Vagina (tissue), 2 donors: ENCODE measurements around the gene MRAS.

Source experiments
- CTCF ChIP-seq, 3 experiments: fragments of 450-650 bp in 2 of 3; fragments of 200-600 bp in 1 of 3; sonication (generic) in 1 of 3; IDR thresholded peaks; one replicate each; pipeline ENCODE4 v1.5.1; 2017 to 2019; ENCODE audit warnings: antibody characterized with exemption in 3 of 3, mild to moderate bottlenecking in 2 of 3, moderate library complexity in 2 of 3
- POLR2A ChIP-seq, 2 donors: fragments of 450-650 bp; IDR thresholded peaks; one replicate each; pipeline ENCODE4 v1.6.1; 2017; ENCODE audit warnings: antibody characterized with exemption in 2 of 2, mild to moderate bottlenecking in 2 of 2, moderate library complexity in 2 of 2
- POLR2AphosphoS5 ChIP-seq, 2 donors: sonication (generic); formaldehyde crosslinking; IDR thresholded peaks; one replicate each; pipeline ENCODE4 v1.9.0; 2017; ENCODE audit warnings: antibody characterized with exemption in 2 of 2, mild to moderate bottlenecking in 2 of 2, low read depth in 1 of 2; ENCODE audit not compliant: insufficient read depth in 1 of 2

- TF ChIP-seq CTCF (IDR thresholded peaks at IDR 0.05) = no peak
- TF ChIP-seq POLR2AphosphoS5 (IDR thresholded peaks at IDR 0.05; ENCODE audit: insufficient read depth in 1 of 2, low read depth in 1 of 2) = no peak
- no peak for TF ChIP-seq POLR2A (IDR thresholded peaks at IDR 0.05)
Observed at GRCh38 chr3:138445236-138445635, 96.9 kb downstream of the MRAS start.
